ENCODE measurements around the gene LRRC8D.

Gene LRRC8D

GRCh38 chr1:89834083-89834704 is 13.4 kb downstream of the LRRC8D start:
- FAIRE-seq, result peak; percentile 80

GRCh38 chr1:89836252-89837035 is 15.6 kb downstream of the LRRC8D start:
- FAIRE-seq, result peak; percentile 89

- no peak for FAIRE-seq
Observed at GRCh38 chr1:89837036-89837481, 16.2 kb downstream of the LRRC8D start.

- FAIRE-seq, result peak; percentile 61
Observed at GRCh38 chr1:89837510-89837909, 16.7 kb downstream of the LRRC8D start.

GRCh38 chr1:89839516-89839915 is 18.7 kb downstream of the LRRC8D start:
- FAIRE-seq, result no peak

GRCh38 chr1:89841507-89841906 is 20.7 kb downstream of the LRRC8D start:
- no peak for FAIRE-seq

GRCh38 chr1:89842567-89843272 is 21.9 kb downstream of the LRRC8D start:
- peak; percentile 60 for FAIRE-seq

- FAIRE-seq, result no peak
Observed at GRCh38 chr1:89843273-89844130, 22.7 kb downstream of the LRRC8D start.

- FAIRE-seq, result no peak
Observed at GRCh38 chr1:89844241-89844807, 23.5 kb downstream of the LRRC8D start.

- no peak for FAIRE-seq
Observed at GRCh38 chr1:89844860-89845259, 24.0 kb downstream of the LRRC8D start.

- FAIRE-seq, result no peak
Observed at GRCh38 chr1:89847191-89847729, 26.4 kb downstream of the LRRC8D start.

- FAIRE-seq, result peak; percentile 88
Observed at GRCh38 chr1:89850844-89851415, 30.1 kb downstream of the LRRC8D start.

- no peak for FAIRE-seq
Observed at GRCh38 chr1:89854140-89854539, 33.3 kb downstream of the LRRC8D start.

- FAIRE-seq, result peak; percentile 76
Observed at GRCh38 chr1:89855413-89856123, 34.7 kb downstream of the LRRC8D start.

GRCh38 chr1:89863165-89863830 is 42.5 kb downstream of the LRRC8D start:
- FAIRE-seq, result no peak

GRCh38 chr1:89865498-89866382 is 44.9 kb downstream of the LRRC8D start:
- no peak for FAIRE-seq

GRCh38 chr1:89866568-89866967 is 45.7 kb downstream of the LRRC8D start:
- no peak for FAIRE-seq

GRCh38 chr1:89870998-89871397 is 50.2 kb downstream of the LRRC8D start:
- FAIRE-seq, result no peak

GRCh38 chr1:89871768-89872473 is 51.1 kb downstream of the LRRC8D start:
- no peak for FAIRE-seq
